NOMO-1 treated with dmso at 0.1 percent for 144 hours (cell line): ENCODE data around the gene SPATA32.
"Not testable (repeated sequence)": the region's sequence is repeated elsewhere in the genome, so short reads cannot be mapped to it uniquely, and the experiment has no call there.

Experiments used
- DNase-seq: peaks from one replicate; lab custom pipeline; 2025; ENCODE audit not compliant: unreplicated experiment; lab: John Stamatoyannopoulos, UW

SPATA32 gene

GRCh38 chr17:45261577-45262515 lies at the start of gene SPATA32:
Gene SPATA32, minus strand, starts transcription at chr17:45262094. Its CDS starts 78 bp downstream, at chr17:45262016.
- DNase-seq = no peak

GRCh38 chr17:45311401-45311759 lies 49.5 kb upstream of the SPATA32 start:
- no peak for DNase-seq

GRCh38 chr17:45310380-45311324 lies 48.8 kb upstream of the SPATA32 start:
- DNase-seq = peak; percentile 32

- DNase-seq = no peak
Measured at GRCh38 chr17:45309400-45309799, 47.5 kb upstream of the SPATA32 start.

GRCh38 chr17:45308840-45309239 lies 46.9 kb upstream of the SPATA32 start:
- DNase-seq = no peak

GRCh38 chr17:45308016-45308365 lies 46.1 kb upstream of the SPATA32 start:
- no peak for DNase-seq

- peak; percentile 64 for DNase-seq
Measured at GRCh38 chr17:45307290-45308015, 45.6 kb upstream of the SPATA32 start.

- no peak for DNase-seq
Measured at GRCh38 chr17:45306623-45307022, 44.7 kb upstream of the SPATA32 start.

GRCh38 chr17:45306094-45306493 lies 44.2 kb upstream of the SPATA32 start:
- DNase-seq = no peak

- no peak for DNase-seq
Measured at GRCh38 chr17:45305530-45306087, 43.7 kb upstream of the SPATA32 start.

- DNase-seq = no peak
Measured at GRCh38 chr17:45302649-45303173, 40.8 kb upstream of the SPATA32 start.

GRCh38 chr17:45302220-45302619 lies 40.3 kb upstream of the SPATA32 start:
- not testable (repeated sequence) for DNase-seq

- no peak for DNase-seq
Measured at GRCh38 chr17:45301674-45302073, 39.8 kb upstream of the SPATA32 start.

GRCh38 chr17:45300060-45300751 lies 38.3 kb upstream of the SPATA32 start:
- DNase-seq = no peak

- no peak for DNase-seq
Measured at GRCh38 chr17:45299361-45299760, 37.5 kb upstream of the SPATA32 start.

- no peak for DNase-seq
Measured at GRCh38 chr17:45298546-45299285, 36.8 kb upstream of the SPATA32 start.

GRCh38 chr17:45296833-45297124 lies 34.9 kb upstream of the SPATA32 start:
- no peak for DNase-seq

GRCh38 chr17:45296003-45296832 lies 34.3 kb upstream of the SPATA32 start:
- peak; percentile 75 for DNase-seq

- DNase-seq = no peak
Measured at GRCh38 chr17:45294506-45294905, 32.6 kb upstream of the SPATA32 start.
